Mucosa of gallbladder (tissue), 1 donor: ENCODE data around the gene APAF1. TPM values are rescaled to one million over a fixed set of nuclear protein-coding genes. Genes with fewer than 3 reads are reported as not detected.
"Not testable (repeated sequence)": the region's sequence is repeated elsewhere in the genome, so short reads cannot be mapped to it uniquely, and the experiment has no call there.

Experiments used
- DNase-seq: peaks from one replicate; pipeline ENCODE4 v3.0.0-alpha.2; 2020; ENCODE audit warnings: low spot score
- total RNA-seq: library from RNA; stranded (reverse); gene quantifications from one replicate; pipeline ENCODE4 v1.2.1, GENCODE V29; 2021
- donor health status: DM: no; HTN: no; CAD: no.

APAF1 gene
- total RNA-seq, 1 donor from 2014 or later, result 22.3 TPM

DNA sequence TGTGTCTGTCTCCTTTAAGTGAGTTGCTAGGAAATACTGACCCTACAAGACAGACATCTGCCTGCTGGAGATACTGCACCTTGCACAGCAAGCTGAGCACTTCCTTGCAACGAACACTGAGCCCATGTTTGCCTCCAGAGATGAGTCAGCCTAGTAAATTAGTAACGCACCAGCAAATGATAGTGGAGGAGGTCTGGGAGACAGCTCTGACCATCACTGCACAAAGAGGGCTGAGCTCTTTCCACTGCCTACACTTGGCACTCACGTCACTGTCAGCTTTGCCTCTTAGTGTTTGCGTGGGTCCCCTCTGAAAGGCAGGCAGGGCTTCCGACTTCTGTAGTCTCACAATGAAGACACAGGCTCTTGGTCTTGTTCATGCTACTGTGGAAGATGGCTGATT is 109.0 kb downstream of the APAF1 start:
- peak; percentile 35 for DNase-seq

DNA sequence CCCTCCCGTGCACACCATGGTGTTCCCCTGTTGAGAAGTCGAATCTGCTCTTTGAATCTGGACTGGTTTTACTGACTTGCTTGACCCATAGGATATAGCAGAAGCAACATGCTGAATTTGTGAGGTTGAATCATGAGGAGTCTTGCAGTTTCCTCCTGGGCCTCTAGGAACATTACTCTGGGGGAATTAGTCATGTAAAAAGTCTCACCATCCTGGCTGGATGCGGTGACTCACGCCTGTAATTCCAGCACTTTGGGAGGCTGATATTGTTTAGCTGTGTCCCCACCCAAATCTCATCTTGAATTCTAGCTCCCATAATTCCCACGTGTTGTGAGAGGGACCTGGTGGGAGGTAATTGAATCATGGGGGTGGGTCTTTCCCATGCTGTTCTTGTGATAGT is 110.8 kb downstream of the APAF1 start:
- DNase-seq, result not testable (repeated sequence)

DNA sequence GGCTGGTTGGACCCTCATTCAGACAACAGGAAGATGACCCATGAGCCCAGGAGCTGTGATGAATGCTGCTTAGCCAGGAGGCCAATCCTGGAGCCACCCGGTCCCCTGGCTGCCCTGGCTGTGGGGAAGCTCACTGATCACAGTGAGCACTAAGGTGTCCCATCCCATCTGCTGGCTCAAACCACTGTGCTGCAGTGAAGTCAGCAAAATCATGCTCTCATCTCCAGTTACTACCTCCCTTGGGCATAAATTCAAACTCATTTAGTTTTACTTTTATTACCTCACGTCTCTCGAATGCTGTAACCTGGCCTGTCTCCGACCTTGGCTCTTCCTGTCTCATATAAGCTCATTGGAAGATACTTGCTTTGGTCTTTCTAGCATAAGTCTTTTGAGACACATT is 112.4 kb downstream of the APAF1 start:
- no peak for DNase-seq

DNA sequence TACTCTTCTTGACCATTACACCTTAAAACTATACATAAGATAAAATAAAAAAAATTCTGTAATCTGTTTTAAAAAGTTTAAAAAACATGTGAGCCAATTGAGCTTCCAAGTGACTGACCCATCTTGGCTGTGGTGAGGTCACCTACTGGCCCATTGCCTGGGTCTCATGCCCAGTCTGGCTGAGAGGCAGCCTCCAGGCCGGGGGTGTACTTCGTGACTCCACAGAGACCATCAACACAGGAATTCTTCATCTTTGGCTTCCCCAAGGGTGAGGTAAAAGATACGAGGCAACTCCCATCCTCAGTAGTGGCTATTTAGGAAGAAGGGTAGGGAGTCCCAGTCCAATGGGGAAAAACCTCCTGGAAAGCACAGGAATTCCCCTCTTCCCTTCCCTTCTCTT is 113.2 kb downstream of the APAF1 start:
- no peak for DNase-seq

DNA sequence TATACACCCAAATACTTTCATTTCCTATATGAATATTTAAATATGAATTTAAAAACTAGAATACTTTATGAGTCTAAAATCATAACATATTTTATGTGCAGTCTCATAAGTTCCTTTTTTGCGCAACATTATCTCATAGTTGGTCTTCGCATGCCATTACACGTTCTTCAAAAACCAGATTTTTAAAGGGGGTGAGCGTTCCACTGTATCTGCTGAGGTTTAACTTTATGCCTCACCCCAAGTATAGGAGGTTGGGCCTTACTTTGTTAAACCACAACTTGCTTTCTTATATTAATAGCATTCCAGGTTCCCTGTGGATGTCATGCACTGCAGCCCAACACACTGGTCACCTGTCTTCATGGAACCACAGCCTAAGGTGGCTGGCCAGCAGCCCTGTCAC is 118.6 kb downstream of the APAF1 start:
- DNase-seq, result no peak

DNA sequence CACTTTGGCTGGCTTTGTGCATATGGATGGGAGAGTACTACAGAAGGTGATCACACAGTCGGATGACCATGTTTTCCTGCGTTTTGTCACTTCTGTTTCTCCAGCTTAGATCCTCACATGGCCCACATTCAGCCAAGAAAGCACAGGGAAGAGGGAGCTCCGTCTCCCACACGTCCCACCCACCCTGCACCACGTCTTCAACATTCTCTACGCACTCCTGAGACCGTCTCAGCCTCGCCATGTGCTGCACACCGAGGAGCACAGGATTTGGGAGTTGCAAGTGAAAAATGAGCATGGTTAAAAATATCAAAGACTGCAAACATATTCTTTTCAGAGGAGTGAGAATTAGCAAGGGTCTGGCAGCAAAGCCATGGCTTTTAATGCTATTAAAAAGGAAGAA is 122.2 kb downstream of the APAF1 start:
- no peak for DNase-seq

DNA sequence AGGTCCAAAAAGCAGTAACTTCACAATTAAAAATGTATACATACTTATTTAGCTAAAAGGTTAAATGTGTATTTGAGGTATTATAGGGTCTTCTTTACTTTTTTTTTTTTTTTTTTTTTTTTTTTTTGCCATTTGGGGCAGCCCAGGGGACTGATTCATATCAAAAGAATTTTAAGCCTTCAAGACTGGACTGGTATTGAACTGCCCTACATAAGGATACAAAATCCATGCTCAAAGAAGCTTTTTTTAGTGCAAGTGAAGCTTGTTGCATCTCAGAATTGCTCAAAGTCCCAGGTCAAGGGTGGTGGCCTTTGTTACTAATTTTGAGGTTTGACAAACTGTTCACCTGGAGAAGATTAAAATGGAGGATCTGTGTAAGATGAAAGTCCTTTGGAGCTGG is 124.0 kb downstream of the APAF1 start:
- DNase-seq, result no peak

DNA sequence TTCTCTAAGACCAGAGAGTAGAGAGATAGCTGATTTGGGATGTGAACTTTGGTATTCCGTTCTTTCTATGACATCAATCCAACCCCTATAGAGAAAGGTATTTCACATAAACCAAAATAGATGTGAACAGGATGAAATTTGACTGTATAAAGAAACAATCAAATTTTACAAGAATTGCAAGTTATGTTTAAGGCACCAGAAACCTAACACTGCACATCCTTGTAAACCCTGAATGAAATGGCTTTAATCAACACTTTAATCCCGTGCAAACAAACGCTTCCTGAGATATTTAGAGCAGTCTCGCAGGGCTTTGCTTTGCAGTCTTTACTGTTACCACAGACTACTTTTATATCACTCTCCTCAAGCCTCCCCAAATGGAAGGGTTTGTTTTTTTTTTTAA is 125.1 kb downstream of the APAF1 start:
- DNase-seq, result no peak

DNA sequence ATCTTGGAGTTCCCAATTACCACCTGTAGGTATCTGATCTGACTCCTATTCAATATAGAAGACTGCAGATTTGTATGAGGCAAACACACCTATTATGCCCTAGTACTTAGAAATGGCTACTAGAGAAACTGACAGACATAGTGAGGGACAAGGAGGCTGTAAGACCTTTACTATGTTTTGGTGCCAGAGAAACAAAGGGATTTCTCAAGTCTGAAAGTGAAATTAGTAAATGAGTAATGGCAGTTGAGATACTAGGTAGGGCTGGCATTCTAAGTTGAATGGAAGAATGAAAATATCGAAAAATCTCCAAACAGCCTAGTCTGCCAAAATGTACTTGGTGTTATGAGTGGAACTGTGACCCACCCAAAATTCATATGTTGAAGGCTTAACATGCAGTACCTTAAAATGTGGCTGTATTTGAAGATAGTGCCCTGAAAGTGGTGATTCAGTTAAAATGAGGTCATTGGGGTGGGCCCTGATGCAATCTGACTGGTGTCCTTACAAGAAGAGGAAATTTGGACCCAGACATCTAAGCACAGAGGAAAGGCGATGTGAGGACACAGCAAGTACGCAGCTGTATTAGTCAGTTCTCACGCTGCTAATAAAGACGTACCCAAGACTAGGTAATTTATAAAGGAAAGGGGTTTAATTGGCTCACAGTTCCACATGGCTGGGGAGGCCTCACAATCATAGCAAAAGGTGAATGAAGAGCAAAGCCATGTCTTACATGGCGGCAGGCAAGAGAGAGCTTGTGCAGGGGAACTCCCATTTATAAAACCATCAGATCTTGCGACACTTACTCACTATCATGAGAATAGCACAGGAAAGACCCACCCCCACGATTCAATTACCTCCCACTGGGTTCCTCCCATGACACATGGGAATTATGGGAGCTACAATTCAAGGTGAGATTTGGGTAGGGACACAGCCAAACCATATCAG is 127.0 kb downstream of the APAF1 start:
- no peak for DNase-seq

DNA sequence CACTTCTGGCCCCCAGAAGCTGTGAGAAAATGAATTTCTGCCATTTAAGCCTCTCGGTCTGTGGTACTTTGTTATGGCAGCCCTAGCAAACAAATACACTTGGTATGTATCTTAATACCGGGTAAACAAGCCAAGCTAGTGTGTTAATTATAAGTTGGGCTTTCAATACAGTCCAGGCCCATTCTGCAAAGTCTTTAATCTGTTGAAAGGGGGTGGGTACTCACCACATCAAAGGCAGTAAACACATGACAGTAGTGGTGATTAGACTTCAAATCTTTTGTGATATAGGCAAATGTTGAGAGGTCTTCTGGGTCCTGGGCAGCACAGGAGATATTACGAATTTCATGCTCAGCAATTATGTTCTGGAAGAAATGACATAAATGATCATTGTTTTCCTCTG is 127.7 kb downstream of the APAF1 start:
- DNase-seq, result no peak

DNA sequence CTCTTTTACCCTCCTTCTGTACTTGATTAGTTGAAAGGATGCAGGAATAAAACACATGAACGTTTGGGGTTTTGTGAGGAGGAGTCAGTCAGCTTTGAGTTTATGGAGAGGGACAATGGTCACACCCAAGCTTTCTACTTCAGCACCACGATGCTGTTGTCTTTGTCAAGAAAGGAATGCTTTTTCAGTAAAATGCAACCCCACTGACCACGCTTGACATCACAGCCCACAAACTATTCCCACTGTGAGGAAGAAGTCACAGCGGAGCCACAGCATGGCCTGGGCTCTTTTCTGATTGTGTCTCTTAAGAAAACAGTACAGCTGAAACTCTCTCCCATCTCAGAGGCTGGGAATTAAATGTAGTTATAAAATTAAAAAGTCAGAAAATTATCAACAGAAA is 135.2 kb downstream of the APAF1 start:
- no peak for DNase-seq

DNA sequence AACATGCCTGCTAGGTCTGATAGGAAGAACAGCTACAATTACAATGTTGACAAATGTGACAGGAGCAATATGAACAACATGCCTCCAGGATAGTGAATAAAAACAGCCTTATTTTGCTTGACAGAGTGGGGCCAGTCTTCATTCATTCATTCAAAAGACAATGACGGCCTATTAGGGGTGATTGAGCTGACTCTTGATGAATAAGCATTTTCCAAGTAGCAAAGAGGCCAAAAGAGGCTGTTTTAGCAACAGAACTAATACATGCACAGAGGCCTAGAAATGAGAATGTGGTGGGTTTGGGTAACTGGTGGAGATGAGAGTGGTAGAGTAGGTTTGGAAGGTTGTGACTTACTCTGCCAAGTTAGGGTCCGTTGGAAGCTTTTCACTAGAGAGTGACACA is 138.3 kb downstream of the APAF1 start:
- no peak for DNase-seq

Other genes with a start within 250 kb of the APAF1 start
- 70.1 TPM for gene TMPO, start 129.7 kb upstream of the APAF1 start, total RNA-seq
- gene SLC25A3, start 51.6 kb upstream of the APAF1 start, total RNA-seq, result 399 TPM
- 9.7 TPM for gene IKBIP, start 502 bp upstream of the APAF1 start, total RNA-seq